Measurements from ENCODE around the gene INF2. TPM values are rescaled to one million over a fixed set of nuclear protein-coding genes. Genes with fewer than 3 reads are reported as not detected.

Gene INF2
- total and polyA plus RNA-seq, 2 experiments from 2014 or later, result 36.7 to 75.5 TPM

GRCh38 chr14:104739026-104739425 is 49.6 kb downstream of the INF2 start:
- Histone ChIP-seq H3K4me3 (no peak overlapping the region), H3K4me2 (no peak overlapping the region), H3K4me1 (ENCODE audit: insufficient read depth) (no peaks in the 10 kb centered on the region), H4K20me1 (replicated peaks; ENCODE audit: insufficient read depth) (no peaks in the 10 kb centered on the region), H3K9me2 (ENCODE audit: insufficient read depth) (no peaks in the 10 kb centered on the region), H3K79me2 (replicated peaks; ENCODE audit: insufficient read depth) (no peaks in the 10 kb centered on the region), H3K36me3 (ENCODE audit: insufficient read depth) (no peaks in the 10 kb centered on the region), H3K27ac (ENCODE audit: low read depth) (no peak overlapping the region), H3F3A (replicated peaks; ENCODE audit: low read depth) (no peaks in the 10 kb centered on the region), H2AFZ (no peak overlapping the region), H3K27me3 (ENCODE audit: insufficient read depth) (no peaks in the 10 kb centered on the region)
- peaks cover 18% of the 10 kb centered on the region for H3K27me3 Mint-ChIP-seq (ENCODE audit: insufficient read depth, low read depth, poor library complexity)
- peaks cover 3% of the 10 kb centered on the region; the same call in 1 of the 3 replicates for H3K36me3 Mint-ChIP-seq (ENCODE audit: low read depth)
- DNase-seq (ENCODE audit: low spot score), result no peak
- H3K9me3 Mint-ChIP-seq, result no peaks in the 10 kb centered on the region
- TF ChIP-seq, protein P1, sequence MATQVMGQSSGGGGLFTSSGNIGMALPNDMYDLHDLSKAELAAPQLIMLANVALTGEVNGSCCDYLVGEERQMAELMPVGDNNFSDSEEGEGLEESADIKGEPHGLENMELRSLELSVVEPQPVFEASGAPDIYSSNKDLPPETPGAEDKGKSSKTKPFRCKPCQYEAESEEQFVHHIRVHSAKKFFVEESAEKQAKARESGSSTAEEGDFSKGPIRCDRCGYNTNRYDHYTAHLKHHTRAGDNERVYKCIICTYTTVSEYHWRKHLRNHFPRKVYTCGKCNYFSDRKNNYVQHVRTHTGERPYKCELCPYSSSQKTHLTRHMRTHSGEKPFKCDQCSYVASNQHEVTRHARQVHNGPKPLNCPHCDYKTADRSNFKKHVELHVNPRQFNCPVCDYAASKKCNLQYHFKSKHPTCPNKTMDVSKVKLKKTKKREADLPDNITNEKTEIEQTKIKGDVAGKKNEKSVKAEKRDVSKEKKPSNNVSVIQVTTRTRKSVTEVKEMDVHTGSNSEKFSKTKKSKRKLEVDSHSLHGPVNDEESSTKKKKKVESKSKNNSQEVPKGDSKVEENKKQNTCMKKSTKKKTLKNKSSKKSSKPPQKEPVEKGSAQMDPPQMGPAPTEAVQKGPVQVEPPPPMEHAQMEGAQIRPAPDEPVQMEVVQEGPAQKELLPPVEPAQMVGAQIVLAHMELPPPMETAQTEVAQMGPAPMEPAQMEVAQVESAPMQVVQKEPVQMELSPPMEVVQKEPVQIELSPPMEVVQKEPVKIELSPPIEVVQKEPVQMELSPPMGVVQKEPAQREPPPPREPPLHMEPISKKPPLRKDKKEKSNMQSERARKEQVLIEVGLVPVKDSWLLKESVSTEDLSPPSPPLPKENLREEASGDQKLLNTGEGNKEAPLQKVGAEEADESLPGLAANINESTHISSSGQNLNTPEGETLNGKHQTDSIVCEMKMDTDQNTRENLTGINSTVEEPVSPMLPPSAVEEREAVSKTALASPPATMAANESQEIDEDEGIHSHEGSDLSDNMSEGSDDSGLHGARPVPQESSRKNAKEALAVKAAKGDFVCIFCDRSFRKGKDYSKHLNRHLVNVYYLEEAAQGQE (IDR thresholded peaks at IDR 0.05; ENCODE audit: unreplicated experiment), result no peak
- TF ChIP-seq CREB1 (CRISPR knock-in tag; IDR thresholded peaks at IDR 0.05; ENCODE audit: low read depth), result no peak
- TF ChIP-seq ZNF114 (CRISPR knock-in tag; IDR thresholded peaks at IDR 0.05), result no peak
- TF ChIP-seq STAT1 (IDR thresholded peaks at IDR 0.05; ENCODE audit: unreplicated experiment), result no peak
- no peak for TF ChIP-seq POLR2AphosphoS5 (IDR thresholded peaks at IDR 0.05; ENCODE audit: low read depth)
- no peak for TF ChIP-seq JUNB (IDR thresholded peaks at IDR 0.05; ENCODE audit: unreplicated experiment)
- TF ChIP-seq, protein P2, sequence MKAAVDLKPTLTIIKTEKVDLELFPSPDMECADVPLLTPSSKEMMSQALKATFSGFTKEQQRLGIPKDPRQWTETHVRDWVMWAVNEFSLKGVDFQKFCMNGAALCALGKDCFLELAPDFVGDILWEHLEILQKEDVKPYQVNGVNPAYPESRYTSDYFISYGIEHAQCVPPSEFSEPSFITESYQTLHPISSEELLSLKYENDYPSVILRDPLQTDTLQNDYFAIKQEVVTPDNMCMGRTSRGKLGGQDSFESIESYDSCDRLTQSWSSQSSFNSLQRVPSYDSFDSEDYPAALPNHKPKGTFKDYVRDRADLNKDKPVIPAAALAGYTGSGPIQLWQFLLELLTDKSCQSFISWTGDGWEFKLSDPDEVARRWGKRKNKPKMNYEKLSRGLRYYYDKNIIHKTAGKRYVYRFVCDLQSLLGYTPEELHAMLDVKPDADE (IDR thresholded peaks at IDR 0.05), result no peak
- TF ChIP-seq, protein P3, sequence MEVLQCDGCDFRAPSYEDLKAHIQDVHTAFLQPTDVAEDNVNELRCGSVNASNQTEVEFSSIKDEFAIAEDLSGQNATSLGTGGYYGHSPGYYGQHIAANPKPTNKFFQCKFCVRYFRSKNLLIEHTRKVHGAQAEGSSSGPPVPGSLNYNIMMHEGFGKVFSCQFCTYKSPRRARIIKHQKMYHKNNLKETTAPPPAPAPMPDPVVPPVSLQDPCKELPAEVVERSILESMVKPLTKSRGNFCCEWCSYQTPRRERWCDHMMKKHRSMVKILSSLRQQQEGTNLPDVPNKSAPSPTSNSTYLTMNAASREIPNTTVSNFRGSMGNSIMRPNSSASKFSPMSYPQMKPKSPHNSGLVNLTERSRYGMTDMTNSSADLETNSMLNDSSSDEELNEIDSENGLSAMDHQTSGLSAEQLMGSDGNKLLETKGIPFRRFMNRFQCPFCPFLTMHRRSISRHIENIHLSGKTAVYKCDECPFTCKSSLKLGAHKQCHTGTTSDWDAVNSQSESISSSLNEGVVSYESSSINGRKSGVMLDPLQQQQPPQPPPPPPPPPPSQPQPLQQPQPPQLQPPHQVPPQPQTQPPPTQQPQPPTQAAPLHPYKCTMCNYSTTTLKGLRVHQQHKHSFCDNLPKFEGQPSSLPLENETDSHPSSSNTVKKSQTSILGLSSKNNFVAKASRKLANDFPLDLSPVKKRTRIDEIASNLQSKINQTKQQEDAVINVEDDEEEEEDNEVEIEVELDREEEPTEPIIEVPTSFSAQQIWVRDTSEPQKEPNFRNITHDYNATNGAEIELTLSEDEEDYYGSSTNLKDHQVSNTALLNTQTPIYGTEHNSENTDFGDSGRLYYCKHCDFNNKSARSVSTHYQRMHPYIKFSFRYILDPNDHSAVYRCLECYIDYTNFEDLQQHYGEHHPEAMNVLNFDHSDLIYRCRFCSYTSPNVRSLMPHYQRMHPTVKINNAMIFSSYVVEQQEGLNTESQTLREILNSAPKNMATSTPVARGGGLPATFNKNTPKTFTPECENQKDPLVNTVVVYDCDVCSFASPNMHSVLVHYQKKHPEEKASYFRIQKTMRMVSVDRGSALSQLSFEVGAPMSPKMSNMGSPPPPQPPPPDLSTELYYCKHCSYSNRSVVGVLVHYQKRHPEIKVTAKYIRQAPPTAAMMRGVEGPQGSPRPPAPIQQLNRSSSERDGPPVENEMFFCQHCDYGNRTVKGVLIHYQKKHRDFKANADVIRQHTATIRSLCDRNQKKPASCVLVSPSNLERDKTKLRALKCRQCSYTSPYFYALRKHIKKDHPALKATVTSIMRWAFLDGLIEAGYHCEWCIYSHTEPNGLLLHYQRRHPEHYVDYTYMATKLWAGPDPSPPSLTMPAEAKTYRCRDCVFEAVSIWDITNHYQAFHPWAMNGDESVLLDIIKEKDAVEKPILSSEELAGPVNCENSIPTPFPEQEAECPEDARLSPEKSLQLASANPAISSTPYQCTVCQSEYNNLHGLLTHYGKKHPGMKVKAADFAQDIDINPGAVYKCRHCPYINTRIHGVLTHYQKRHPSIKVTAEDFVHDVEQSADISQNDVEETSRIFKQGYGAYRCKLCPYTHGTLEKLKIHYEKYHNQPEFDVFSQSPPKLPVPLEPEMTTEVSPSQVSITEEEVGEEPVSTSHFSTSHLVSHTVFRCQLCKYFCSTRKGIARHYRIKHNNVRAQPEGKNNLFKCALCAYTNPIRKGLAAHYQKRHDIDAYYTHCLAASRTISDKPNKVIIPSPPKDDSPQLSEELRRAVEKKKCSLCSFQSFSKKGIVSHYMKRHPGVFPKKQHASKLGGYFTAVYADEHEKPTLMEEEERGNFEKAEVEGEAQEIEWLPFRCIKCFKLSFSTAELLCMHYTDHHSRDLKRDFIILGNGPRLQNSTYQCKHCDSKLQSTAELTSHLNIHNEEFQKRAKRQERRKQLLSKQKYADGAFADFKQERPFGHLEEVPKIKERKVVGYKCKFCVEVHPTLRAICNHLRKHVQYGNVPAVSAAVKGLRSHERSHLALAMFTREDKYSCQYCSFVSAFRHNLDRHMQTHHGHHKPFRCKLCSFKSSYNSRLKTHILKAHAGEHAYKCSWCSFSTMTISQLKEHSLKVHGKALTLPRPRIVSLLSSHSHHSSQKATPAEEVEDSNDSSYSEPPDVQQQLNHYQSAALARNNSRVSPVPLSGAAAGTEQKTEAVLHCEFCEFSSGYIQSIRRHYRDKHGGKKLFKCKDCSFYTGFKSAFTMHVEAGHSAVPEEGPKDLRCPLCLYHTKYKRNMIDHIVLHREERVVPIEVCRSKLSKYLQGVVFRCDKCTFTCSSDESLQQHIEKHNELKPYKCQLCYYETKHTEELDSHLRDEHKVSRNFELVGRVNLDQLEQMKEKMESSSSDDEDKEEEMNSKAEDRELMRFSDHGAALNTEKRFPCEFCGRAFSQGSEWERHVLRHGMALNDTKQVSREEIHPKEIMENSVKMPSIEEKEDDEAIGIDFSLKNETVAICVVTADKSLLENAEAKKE (CRISPR knock-in tag; IDR thresholded peaks at IDR 0.05), result no peak
- no peak for TF ChIP-seq ZNF331 (CRISPR knock-in tag; IDR thresholded peaks at IDR 0.05; ENCODE audit: low read depth)
- TF ChIP-seq EZH2phosphoT487 (IDR thresholded peaks at IDR 0.05; ENCODE audit: unreplicated experiment), result no peak
- TF ChIP-seq NANOG (IDR thresholded peaks at IDR 0.05; ENCODE audit: borderline replicate concordance), result no peak
- H3K4me3 Mint-ChIP-seq, result no peak overlapping the region
- no peak for ATAC-seq
- no peak overlapping the region for H3K27ac Mint-ChIP-seq
- H3K4me1 Mint-ChIP-seq, result no peaks in the 10 kb centered on the region
